ENCODE results near the gene GPR146.
"Not testable (repeated sequence)": the region's sequence is repeated elsewhere in the genome, so short reads cannot be mapped to it uniquely, and the experiment has no call there.

GPR146 gene

DNA sequence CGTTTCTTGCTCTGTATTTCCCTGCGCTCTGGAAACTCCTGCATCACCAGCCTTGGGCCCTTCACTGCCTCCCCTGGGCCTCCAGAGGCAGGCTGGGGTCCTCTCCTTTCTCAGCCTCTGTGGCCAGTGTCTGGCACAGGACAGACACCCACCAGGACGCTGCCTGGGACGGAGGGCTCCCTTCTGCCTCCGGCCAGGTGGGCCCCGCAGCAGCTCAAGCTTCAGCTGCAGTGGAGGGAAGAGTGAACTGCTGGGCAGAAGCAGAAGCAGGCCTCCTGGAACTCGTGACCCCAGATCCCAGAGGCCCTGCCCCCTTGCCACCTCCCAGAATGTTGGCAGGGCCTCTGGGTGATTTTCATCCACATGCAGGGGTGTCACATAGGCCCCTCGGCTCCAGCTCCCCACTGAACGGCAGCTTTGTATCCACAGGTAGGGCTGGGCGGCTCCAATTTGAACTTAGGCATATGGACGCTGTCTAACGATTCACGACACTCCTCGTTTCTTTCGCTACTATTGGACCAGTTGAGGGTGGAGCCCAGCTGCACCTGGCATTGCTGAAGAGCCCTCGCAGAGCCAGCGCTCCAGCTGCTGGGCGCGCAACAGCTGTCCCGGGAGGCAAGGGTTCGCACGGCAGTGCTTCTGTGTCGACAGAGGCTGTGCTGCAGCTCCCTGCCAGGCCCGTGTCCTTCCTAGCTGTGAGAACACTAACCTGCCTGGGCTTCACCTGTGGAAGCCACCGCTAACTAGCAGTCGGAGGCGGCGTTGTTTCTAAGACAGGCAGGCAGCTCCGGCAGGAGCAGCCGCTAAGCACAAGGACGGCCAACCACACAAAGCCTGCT is 18.4 kb upstream of the GPR146 start:
- no peak for DNase-seq

DNA sequence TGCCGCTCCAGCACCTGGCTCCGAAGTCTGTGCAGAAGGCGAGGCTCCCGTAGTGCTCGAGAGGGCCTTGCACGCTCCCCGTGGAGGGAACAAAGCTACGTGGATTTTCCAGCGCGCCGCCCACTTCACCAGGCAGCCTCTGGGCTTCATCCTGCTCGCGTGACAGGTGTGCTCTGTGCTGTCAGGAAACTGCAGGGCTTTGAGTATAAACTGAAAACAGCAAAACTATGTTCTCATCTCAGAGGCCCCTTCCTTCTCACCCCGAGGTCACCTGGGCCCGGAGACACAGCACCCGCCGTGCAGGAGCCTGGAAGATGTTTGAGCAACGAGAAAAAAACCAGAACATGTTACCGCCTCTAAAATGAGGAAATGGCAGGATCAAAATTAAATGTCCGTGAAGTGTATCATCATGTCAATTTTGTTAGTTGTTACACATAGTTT is 17.6 kb upstream of the GPR146 start:
- no peak for DNase-seq

DNA sequence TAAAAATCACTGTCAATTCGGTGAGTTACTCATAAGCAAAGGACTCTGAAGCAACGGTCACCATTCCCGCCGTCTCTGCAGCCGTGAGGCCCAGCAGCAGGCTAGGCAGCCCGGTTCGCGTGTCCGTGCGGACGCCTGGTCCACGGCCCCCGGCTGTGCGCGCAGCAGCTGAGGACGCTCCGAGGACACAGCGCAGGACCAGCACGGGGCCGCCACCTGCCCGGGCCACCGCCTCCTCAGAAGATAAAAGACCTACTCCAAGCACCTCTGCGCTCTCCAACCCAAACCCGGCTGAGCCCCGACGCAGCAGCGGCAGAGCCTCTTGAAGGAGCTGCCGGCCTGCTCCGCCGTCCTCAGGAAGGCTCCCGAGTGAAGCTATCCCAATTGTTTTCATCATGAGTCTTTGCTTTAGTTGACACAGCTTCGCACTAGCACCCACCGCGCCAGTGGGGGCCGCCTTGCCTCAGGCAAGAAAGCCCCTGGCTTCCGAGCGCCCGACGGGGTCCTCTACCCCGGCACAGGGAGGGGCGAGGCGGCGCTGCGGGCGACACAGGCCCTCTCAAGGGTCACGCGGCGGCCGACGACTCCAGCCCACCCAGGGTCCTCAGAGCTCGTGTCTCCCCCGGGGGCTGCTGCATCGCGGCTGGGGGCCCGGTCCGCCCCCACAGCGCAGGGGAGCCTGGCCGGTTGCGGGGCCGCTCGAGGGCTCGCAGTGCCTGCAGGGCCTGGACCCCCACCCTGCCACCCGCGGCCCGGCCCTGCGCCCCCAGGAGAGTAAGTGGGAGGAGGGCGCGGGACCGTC is 16.9 kb upstream of the GPR146 start:
- peak in 1 of 2 donors; percentile 15 for DNase-seq

DNA sequence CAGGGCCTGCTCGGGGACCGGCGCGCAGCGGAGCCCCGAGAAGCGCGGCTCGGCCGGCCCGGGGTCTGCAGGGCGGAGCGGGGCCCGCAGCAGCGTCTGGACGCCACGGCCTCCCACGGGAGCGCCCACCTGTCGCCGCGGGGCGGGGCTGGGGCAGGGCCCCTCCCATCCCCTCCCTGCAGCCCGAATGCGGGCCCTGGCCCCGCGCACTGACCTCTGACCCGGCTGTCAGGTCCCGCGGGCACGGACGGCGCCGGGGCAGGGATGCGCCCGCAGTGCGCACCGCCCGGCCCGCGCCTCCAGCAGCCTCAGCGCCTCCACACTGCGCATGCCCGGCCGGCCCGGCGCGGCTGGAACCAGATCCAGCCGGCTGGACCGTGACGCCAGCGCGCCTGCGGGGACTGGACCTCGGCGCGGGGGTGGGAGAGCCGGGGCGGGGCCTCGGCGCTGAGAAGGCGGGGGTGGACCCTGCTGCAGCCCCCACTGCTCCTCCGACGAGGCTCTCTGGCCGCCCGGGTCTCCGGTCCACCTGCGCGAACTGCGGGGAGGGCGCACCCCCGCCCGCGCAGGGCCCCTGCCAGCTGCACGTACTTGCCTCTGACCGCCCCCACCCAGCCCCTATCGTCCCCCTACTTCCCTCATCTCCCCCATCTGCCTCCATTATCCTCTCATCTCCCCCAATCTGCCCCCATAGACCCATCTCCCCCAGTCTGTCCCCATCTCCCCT is 16.1 kb upstream of the GPR146 start:
- peak; percentile 87 to 91 for DNase-seq

DNA sequence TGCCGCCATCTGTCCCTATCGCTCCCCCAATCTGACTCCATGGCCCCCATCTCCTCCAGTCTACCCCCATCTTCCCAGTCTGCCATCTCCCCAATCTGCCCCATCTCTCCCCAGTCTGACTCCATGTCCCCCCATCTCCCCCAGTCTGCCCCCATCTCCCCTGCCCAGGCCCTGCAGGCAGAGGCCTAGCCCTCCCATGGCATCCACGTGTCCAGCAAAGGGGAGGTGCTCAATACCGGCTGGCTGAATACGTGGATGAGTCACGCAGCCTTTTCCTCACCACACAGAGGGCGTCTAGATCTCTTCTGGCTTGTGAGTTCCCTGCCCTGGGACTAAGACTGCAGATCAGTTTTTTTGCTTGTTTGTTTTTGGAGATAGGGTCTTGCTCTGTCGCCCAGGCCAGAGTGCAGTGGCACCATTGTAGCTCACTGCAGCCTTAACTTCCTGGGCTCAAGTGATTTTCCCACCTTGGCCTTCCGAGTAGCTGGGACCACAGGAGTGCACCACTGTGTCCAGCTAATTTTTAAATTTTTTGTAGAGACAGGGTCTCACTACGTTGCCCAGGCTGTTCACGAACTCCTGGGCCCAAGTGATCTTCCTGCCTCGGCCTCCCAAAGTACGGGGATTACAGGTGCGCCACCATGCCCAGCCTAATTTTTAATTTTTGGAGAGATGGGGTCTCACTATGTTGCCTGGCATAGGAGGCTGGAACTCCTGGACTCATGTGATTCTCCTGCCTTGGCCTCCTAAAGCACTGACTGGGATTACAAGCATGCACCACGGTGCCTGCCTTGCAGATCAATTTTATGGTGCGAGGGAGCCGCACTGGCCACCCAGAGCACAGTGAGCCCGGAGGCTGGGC is 15.3 kb upstream of the GPR146 start:
- DNase-seq, result peak; percentile 69 to 70

DNA sequence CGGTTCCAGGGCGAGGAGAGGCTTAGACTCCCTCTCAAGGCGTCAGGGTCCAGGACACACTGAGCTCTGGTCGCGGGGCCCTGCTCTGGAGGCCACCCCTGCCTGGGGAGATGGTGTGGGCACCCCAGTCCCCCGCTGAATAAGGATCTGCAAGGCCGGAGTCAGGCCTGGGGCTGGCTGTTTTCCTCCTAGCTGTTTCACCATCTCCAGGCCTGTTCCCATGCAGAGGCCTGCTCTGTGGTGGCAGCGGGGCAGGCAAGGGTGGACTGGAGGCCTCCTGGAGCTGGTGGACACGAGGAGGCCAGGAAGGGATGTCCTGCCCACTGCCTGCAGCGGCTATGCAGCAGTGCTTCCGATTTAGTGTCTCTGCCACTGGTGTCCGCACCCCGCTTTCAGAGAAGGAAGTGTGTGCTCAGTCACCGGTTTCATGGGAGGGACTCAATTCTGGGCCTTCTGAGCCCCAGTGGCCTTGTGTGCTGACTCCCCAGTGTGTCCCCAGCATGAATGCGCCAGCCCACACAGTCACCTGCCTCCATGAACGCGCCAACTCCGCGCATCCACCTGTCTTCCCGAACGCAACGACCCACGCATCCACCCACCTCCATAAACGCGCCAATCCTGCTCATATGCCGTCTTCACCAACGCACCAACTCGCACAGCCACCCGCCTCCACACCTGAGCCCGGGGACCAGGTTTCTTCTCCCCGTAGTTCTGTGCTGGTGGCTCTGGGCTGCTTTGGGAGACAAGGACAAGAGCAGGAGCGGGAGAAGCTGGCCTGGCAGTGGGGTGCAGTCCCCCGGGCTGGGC is 14.5 kb upstream of the GPR146 start:
- no peak for DNase-seq

DNA sequence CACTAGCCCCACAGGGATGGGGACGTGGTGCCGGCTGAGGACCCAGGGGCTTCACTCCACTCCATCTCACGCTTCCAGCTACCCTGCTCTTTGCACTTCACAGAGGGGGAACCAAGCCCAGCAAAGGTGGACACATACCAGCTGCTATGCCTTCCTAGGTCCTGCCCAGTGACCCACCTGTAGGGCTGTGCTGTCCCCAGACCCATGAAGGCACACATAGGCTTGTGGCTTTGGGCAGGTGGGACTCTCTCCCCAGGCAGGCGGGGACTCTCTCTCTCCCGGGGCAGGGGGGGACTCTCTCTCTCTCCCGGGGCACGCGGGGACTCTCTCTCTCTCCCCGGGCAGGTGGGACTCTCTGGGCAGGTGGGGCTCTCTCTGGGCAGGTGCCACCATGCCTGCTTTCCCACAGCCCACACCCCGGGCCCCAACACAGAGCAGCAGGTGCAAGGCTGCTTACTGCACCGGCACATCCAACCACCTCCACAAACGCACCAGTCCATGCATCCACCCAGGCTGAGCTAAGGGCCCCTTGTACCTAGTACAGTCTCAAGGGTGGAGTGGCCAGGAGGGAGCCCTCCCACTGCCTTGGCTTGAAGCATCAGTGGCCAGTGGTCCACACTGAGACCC is 13.8 kb upstream of the GPR146 start:
- DNase-seq, result no peak

DNA sequence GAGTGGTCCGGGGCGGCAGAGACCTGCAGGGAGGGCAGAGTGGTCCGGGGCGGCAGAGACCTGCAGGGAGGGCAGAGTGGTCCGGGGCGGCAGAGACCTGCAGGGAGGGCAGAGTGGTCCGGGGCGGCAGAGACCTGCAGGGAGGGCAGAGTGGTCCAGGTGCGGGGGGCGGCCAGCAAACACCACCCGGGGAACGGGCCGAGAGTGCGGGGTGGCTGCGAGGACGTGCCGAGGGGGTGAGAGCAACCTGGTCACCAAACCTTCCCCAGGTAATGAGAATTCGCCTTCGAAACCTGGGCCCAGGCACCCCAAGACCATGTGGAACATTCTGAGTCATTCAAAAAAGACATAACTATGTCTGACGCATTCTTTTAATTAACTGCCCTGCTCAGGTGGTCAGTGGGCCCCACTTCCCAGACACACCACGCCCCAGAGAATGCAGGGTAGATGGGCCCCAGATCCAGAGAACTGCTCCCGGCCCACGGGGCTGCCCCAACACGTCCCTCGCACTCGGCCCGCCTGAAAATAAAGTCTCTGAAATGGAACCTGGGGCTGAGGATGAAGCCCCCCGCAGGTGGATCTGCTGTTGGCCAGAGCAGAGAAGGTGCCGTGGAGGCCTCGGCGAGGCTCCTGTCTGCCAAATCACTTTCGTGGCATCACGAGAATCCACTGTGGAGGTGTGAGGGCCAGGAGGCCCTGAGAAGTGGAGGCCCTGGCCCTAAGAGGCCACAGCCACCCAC is 12.5 kb upstream of the GPR146 start:
- DNase-seq, result no peak

DNA sequence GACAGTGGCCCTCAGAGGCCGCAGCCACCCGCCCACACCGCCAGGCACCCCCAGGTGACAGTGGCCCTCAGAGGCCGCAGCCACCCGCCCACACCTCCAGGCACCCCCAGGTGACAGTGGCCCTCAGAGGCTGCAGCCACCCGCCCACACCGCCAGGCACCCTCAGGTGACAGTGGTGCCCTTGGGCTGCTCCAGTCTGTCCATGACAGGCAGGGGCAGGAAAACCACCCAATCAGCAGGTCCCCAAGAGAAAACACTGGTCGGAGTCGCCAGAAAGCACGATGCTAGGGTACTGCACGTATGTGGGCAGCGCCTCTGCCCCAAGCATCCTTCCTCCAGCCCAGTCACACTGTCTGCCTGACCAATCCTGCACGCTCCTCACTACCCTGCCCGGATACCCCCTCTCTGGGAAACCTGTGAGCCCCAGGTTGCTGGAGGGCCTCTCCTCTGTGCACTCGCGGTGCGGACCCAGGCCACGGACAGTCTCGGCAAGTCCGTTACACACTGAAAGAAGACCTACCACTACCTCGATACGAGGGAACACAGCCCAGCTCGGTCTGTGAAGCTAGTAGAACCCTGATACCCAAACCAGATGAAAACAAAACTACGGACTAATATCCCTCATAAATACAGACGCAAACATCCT is 11.7 kb upstream of the GPR146 start:
- DNase-seq, result no peak

DNA sequence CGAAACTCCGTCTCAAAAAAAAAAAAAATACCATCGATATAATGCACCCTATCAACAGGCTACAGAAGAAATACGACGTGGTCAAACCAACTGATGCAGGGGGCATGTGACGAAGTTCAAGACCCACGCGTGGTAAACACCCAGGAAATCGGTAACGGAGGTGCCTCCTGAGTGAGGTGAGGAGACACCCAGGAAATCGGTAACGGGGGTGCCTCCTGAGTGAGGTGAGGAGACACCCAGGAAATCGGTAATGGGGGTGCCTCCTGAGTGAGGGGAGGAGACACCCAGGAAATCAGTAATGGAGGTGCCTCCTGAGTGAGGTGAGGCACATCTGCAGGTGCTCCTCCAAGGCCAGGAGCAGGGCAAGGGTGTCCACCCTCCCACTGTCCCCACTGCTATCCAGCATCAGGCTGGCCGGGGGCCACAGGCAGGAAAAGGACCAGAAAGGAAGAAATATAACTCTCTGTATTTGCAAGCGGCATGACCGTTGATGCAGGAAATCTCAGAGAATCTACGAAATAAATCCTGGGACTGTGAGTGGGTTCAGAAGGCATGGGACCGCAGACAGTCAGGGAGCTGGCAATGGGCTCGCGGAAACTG is 10.7 kb upstream of the GPR146 start:
- no peak for DNase-seq

DNA sequence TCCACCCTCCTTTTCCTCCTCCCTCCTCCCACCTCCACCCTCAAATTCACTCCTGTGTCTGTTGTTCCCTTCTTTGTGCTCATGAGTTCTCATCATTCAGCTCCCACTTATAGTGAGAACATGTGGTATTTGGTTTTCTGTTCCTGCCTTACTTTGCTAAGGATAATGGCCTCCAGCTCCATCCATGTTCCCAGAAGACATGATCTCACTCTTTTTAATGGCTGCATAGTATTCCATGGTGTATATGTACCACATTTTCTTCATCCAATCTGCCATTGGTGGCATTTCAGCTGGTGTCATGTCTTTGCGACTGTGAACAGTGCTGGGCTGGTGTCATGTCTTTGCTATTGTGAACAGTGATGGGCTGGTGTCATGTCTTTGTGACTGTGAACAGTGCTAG is 9.6 kb upstream of the GPR146 start:
- DNase-seq, result not testable (repeated sequence)

DNA sequence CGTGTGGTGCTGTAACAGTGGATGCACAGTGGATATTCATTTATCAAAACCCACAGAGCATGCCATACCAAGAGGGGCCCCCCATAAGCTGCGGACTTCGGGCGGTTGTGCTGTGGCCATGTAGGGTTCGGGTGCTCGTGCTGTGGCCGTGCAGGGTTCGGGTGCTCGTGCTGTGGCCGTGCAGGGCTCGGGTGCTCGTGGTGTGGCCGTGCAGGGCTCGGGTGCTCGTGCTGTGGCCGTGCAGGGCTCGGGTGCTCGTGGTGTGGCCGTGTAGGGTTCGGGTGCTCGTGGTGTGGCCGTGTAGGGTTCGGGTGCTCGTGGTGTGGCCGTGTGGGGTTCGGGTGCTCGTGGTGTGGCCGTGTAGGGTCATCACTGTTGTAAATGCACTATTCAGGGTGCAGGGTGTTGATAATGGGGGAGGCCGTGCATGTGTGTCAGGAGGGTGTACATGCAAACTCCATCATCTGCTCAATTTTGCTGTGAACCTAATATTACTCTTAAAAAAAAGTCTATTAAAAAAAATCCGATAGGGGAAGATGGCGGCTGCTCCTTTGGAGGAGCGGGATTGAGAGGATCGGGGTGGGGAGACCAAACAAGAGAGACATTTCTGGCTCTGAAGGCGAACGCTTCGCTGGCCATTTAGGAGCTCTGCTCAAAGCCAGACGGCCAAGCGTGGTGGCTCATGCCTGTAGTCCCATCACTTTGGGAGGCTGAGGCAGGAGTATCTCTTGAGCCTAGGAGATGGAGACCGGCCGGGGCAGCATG is 8.0 kb upstream of the GPR146 start:
- DNase-seq, result not testable (repeated sequence)

DNA sequence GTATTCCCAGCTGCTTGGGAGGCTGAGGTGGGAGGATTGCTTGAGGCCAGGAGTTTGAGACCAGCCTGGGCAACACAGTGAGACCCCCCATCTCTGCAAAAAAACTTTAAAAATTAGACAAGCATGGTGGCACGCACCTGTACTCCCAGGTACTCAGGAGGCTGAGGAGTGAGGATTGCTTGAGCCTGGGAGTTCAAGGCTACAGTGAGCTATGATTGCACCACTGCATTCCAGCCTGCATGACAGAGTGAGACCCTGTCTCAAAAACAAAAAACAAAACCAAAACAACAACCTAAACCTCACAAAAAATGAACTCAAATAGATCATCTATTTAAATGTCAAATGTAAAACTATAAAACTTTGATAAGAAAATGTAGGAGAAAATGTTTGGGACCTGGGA is 4.1 kb upstream of the GPR146 start:
- DNase-seq, result not testable (repeated sequence)

DNA sequence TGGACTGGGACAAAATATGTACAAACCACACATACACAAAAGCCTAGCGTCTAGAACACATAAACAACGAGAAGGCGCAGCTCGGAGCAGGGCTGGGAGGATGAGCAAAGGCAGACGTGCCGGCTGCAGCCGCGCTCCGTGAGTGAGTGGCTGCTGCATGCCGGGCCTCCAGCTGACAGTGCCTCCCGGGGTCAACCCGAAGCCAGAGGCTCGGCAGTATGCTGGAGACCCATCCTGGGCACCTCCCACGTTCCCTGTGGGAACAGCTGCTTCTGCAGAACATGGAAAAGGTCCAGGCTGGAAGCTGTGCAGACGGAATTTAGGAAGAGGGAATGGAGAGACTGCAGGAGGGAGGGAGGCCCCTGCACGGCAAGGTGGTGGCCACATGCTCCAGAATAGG is 3.6 kb upstream of the GPR146 start:
- no peak for DNase-seq

DNA sequence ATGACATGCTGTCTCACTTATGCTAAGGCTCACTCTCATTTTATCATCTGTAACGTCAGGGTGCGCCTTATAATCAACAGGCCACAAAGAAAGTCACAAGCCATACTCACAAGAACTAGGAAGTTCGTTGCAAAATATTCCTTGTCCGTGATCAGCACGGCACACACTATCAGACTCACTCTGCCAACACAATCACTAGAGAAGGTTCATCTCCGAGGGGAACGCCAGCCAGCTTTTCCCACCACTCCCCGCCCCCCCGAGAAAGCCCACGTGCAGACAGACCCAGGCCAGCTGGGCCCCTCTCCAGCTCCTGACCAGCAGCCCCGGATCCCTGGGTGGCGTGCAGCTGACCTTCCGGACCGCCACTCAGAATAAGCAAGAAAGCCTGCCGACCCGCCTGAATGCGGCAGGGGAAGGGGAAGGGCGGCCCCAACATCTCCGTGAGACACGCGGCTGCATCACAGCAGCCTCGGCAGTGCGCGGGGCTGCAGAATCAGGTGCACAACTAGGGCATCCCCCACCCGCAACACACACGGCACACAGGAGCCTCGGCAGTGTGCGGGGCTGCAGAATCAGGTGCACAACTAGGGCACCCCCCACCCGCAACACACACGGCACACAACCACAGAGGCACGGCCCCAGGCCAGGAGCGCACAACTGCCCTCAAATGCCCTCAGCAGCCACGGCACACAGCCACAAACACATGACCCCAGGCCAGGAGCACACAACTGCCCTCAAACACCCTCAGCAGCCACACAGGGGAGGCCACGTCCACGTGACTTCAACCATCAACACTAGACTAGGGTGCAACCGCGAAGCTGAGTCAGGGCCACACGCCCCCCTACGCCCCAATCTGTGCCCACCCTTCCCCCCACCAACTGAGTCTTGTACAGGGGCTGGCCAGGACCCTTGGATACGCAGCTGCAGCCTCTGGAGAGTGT is 2.5 kb upstream of the GPR146 start:
- no peak for DNase-seq

DNA sequence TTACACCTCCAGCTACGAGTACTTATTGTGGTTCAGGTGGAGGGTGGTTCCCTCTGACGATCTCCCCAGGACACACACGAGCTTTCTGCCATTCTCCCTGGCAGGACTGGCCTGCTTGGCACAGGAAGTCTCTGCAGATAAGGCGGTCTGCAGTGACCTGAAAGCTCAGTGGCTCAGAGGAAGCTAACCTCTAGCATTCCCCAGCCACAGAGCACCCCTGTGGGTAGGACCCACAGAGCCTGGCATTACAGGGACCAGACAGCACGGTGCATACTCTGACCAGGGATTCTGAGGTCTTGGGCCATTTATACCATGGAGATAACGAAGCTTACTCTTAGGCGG is 1.9 kb upstream of the GPR146 start:
- DNase-seq, result no peak

DNA sequence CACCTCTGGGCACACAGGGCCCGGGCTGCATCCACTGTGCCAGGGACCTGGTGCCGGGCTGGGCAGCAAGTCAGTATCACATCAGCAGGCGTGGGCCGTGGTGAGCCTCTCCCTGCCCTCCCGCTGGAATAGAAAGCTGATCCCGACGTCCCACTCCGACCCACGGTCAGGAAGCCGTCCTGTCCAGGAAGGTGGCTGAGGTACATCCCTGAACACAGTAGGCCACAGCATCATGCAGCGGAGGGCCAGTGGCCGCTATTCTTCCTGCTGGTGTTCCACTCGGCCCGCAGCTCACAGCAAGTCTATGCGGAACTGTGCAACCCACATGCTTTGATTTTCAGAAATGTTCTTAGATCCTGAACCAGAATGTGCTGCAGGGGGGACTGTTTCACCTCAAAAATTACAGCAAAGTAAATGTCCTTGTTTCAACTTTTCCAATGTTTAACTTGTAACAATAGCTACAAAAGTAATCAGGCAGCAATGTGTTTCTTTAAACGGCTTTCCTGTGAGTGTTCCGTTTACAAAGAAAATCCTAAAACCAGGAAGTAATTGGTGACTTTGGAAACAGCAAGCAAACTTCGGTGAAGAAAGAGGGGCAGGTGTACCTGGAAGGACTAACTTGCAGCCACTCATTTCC is 676 bp upstream of the GPR146 start:
- DNase-seq, result no peak
